Posterior cingulate gyrus (tissue), 11 donors: ENCODE results near the gene RTL10.
"Not testable (repeated sequence)": the region's sequence is repeated elsewhere in the genome, so short reads cannot be mapped to it uniquely, and the experiment has no call there.

Experiments
- DNase-seq, 10 donors: peaks; one replicate each; pipeline versions ENCODE4 v3.0.0 to v3.0.0-alpha.2; 2020 to 2021; ENCODE audit warnings: mixed read lengths in 3 of 10
- intact Hi-C: fragments of 100-400 bp; cut with DNase I; formaldehyde crosslinking; loops from one replicate; pipeline ENCODE4 v1.15.1; 2023

The RTL10 gene

DNA sequence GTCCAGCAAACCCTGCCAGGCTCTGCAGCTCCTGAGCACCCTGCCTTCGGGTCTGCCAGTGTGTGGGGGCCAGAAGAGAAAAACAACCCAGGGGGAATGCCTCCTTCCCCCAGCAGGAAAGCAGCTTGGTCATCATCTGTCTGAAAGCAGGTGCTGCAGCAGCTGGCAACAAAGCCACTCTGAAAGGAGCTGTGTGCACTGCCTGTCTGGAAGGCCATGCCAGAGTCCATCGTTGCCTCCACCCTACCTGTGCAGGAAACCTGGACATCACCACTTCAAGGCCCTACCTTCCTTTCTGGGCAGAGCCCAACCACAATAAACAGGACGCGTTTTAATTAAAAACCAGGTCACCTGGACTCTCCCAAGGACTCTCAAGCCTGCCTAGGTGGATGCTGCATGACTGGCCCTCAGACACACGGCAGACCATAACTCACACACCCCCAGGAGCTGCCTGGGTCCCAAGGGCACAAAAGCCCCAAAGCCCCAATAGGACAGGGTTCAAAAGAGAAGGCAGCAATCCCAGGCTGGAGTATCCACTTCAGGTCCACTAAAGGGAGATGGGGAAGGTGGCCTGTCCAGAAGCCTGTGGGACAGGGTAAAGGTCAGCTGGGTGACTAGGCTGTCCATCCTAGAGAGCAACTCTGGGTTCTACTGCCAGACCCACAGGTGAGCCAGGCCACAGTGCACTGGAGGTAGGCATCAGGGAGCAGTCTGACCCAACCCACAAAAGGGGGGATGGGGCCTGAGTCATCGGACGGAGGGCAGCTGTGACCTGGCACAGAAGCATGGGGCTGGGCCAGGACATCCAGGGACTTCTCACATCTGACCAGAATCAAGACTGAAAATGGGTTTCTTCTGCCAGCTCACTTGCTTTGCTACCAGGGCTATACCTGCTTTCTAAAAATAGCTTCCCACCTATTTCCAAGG lies 6.1 kb downstream of the RTL10 start:
- intact Hi-C loops = no loop called here
- DNase-seq = peak in 1 of 10 donors; percentile 13

DNA sequence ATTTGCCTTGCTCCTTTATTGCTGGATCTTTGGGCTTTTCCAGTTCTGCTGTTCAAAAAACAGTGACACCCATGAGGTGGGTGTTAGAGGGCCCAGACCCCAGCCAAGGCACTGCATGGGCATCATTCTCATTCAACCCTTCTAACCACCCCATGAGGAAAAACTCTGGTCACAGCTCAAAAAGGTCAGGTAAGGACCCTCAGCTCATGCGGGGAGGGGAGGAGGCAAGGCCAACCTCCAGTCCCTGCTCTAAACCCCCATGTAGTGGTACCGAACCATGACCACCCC lies 7.4 kb downstream of the RTL10 start:
- intact Hi-C loops = no loop called here

DNA sequence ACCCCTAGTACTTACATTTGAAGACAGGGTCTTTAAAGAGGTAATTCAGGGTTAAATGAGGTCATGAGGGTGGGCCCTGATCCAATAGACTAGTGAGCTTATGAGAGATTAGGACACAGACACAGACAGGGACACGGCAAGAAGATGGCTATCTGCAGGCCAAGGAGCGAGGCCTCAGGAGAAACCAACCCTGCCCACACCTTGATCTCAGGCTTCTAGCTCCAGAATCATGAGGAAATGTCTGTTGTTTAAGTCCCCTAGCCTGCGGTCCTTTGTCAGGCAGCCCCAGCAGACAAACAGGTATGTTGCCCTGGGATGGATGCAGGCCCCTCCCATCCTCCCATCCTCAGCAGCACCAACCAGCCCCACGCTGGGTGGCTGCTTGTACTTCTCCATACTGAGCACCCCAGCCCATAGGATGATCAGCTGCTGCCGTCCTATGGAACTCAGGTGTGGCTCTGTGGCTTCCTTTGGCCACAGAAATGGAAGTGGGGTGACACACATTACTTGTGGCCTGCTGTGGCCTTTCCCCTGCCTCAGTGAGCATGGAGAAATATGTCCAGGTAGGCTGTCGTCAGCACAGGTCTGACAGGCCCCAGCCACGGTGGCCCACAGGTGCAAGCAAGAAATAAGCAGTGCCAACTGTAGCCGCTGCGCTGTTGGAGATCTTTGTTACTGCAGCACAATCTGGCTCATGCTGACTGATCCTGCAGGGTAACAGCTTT lies 7.9 kb downstream of the RTL10 start:
- intact Hi-C loops = no loop called here
- no peak for DNase-seq

More for the DNA sequence above, 7.4 kb downstream of the RTL10 start:
- DNase-seq = no peak

GRCh38 chr22:19845054-19845722 lies 9.5 kb downstream of the RTL10 start:
- intact Hi-C loops = no loop called here
- peak in 1 of 10 donors; percentile 15 for DNase-seq

DNA sequence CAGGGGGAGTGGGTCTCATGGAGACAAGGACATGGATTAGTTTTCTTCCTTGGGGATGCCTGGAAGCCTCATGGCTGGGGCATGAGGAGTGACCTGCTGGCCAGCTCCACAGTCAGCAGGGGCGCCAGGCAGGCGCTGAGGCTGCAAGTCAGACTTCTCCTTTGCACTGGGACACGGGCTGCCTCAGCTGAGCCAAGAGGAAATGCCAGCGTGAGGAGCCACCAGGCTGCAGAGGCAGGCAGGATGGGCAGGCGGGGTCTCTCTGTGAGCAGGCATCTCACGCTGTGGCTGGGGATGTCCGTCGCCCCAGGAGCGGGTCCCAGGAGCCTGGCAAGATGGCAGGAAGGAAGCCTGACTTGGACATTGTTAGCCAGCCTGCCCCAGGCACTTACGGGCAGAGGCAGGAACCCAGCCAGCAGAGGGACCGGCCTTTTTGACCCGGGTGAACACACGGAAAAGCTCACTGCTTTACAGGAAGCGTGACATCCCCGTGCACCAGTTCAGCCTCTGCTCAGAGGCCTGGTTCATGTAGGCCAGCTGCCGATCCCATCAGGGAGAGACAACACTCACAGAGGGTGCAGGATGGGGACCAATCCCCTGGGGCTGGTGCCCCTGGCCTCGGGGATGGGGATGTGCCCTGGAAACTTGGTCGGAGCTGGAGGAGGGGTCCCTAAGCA lies 10.2 kb downstream of the RTL10 start:
- DNase-seq = peak in 3 of 10 donors; percentile 19 to 92 (median 56)
- intact Hi-C loops = no loop called here

- no peak for DNase-seq
- intact Hi-C loops = no loop called here
Observed at GRCh38 chr22:19843857-19844376, 10.8 kb downstream of the RTL10 start.

DNA sequence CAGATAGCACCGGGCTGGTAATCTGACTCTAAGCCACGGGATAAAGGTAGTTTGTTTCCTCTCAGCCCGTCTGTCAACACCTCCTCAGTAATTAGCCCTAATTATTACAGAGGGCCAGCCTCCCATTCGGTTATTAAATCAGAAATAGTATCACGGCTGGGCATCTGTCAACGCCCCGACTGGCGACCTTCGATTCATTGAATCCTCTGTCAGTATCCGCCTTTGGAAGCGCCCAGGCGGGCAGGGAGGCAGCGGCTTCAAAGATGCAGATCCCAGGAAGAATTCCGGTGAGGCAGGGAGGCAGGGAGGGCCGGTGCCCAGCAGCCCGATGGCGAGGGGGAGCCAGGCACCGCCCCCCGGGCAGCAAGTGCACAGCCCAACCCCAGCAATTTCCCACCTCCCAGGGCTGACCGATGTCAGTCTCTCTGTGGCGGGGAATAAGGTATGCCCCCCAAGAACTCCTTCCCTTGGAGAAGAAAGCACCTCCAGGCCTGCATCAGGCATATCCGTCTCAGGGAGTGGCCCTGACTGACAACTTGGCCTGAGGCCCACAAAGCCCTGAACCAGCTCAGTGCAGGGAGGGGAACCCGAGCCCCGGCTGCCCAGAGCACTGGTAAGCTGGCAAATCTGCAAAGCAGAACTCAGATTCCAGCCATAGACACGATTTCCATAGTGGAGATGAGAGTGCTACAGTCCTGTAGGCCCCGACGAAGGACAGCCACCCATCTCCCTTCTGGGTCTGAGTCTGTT lies 11.4 kb downstream of the RTL10 start:
- peak in 2 of 10 donors; percentile 17 to 62 for DNase-seq
- intact Hi-C loops = no loop called here

DNA sequence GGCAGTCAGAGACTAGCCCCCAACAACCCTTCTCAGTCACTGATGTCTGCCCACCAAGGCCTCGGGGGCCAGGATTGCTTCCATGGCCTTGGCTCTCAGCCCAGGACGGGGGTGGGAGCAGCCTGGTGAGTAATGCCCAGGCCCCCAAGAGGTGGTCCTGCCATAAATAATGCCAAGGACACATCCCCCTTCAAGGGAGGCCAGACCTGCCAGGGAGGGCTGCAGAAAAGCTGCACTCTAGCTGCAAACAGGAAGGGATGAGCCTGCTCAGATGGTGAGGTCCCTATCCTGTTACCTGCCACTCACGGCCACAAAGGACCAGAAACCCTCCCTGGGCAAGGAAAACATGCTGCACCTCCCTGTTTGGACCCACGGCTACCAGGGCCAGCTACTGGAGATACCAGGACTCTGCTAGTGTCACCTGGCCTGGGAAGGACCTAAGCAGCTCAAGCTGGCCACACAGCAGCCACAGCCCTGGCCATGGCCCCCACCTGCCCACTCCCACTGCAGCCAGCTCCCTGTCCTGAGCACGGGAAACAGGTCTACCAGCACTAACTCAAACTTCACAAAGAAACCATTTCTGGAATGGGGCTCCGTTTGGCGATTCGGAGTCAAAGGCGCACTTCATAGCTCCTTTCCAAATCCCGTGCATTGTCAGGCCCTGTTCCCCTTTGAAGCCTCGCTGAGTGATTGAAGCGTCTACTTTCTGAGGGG lies 12.1 kb downstream of the RTL10 start:
- intact Hi-C loops = no loop called here

GRCh38 chr22:19841641-19842392 lies 12.9 kb downstream of the RTL10 start:
- intact Hi-C loops = no loop called here
- peak in 1 of 10 donors; percentile 11 for DNase-seq

More for the DNA sequence above, 12.1 kb downstream of the RTL10 start:
- DNase-seq = peak in 2 of 10 donors; percentile 19 to 35

DNA sequence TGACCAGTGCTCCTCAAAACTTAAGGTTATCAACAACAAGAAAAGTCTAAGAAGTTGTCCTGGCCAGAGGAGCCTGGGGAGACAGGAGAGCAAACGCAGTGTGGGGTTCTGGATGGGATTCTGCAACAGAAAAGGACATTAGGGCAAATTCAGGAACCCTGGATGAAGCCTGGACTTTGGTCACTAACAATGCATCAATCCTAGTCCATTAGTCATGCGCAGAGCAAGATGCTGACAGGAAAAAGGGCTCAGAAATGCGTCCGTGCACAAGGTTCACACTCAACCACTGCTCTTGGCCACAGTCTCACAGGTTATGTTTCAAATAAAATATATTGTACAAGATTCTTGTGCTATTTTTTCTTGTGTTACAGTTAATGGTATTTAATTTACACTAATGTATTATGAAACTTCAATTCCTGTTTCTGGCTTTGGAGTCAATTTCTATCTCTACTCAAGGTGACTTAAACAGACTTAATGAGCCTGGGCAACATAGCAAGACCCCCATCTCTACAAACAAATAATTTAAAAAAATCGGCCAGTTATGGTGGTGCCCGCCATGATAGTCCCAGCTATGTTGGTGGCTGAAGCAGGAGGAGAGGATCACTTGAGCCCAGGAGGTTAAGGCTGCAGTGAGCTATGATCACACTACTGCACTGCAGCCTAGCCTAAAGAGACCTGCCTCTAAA lies 13.6 kb downstream of the RTL10 start:
- no peak for DNase-seq
- intact Hi-C loops = no loop called here

GRCh38 chr22:19840059-19840458 lies 14.6 kb downstream of the RTL10 start:
- DNase-seq = no peak
- intact Hi-C loops = no loop called here

GRCh38 chr22:19837915-19838314 lies 16.8 kb downstream of the RTL10 start:
- intact Hi-C loops = no loop called here
- no peak for DNase-seq

DNA sequence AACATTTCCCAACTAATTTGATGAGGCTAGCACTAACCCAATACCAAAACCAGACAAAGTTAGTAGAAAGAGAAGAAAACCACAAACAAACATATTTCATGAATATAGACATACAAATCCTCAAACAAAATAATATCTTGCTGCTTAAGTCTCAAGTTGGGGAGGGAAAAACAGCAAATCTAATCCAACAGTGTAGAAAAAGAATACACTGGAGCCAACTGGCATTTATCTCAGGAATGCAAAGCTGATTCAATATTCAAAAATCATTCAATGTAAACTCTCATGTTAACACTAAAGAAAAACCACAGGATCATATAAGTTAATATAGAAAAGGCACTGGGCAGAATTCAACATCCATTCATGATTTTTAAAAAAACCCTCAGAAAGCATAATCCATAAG lies 18.2 kb downstream of the RTL10 start:
- intact Hi-C loops = no loop called here
- DNase-seq = no peak

GRCh38 chr22:19834599-19834998 lies 20.1 kb downstream of the RTL10 start:
- intact Hi-C loops = no loop called here
- no peak for DNase-seq

GRCh38 chr22:19833327-19833726 lies 21.3 kb downstream of the RTL10 start:
- intact Hi-C loops = not testable (repeated sequence)
- DNase-seq = peak in 1 of 10 donors; percentile 8

DNA sequence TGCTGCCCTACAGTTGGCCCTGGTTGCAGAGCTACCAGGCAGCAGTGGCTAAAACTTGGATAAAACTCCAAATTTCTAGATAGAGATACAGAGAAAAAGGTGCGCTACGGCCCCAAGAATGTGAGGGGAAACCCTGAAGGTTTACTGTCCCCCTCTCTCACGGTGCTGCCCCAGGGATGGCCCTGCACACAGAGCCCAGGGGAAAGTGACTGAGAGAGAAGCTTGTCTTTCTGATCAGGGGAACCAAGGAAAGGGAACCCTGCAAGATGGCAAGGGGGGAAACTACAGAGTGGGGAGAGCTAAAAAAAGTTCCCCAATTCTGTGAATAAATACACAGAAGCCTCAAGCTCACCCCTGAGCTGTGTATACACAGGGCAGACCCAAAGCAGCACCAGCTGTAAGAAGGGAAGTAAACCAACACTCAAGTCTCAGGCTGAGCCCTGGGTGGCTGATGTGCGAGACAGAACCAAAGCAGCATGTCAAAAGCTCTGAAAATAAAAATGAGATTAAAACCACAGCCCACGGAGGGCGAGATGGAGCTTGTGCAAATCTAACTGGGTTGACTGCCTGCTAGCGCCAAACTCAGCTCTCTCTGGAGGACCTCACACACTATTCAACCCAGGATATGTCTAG lies 22.1 kb downstream of the RTL10 start:
- intact Hi-C loops = no loop called here
- DNase-seq = peak in 4 of 10 donors; percentile 4 to 21 (median 7)

DNA sequence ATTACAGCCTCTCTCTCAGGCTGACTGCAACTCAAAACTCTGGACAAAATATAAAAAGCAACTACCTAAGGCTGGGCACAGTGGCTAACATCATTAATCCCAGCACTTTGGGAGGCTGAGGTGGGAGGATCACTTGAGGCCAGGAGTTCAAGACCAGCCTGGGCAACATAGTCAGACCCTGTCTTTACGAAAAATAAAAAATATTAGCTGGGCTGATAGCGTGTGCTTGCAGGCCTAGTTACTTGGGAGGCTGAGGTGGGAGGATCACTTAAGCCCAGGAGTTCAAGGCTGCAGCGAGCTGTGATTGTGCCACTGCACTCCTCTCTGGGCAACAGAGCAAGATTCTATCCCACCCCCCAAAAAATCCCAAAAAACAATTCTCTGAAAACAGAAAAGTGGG lies 22.7 kb downstream of the RTL10 start:
- intact Hi-C loops, DNase-seq: not testable (repeated sequence)
